ENCODE measurements around the gene TRHDE. TPM values are rescaled to one million over a fixed set of nuclear protein-coding genes. Genes with fewer than 3 reads are reported as not detected.

TRHDE gene
- total and polyA plus RNA-seq, 2 donors (not counting 3 experiments of a cell fraction or from before 2014, with no cell fraction given): not detected

DNA sequence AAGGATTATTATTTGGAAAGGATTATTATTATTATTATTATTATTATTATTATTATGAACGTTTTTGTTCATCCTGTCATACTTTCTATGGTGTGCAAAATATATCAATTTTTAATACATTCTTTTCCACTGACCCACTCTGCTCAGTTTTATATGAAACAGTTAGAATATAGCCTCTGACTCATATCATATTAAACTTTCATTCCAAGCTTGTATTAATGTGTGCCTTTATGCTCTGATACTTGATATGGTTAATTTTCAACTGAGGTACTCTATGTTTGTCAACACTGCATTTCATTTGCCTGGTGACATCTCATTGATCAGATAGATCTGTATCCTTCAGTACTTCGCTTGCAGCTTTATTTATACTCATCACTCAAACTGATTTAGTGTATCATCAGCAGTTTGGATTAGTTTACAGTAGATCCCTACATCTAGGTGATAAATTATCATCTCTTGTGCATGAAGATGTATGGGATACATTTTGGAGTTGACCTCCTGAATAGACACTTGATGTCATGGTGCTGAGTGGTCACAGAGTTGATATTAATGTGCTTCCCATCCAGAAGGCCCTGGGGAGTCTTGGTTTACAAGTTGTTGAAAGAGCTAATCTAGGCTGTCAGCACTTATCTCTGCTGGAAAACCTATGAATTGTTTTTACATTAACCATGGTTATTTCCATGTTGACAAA lies 271.8 kb downstream of the TRHDE start:
- Histone ChIP-seq H2AFZ (ENCODE audit: low read depth, low read length) (no peak overlapping the region), H3K27me3 (ENCODE audit: control insufficient read depth in 2 of 2, insufficient read depth in 2 of 2, low read length in 2 of 2) (no peaks in the 10 kb centered on the region), H3K9me3 (replicated peaks; ENCODE audit: control insufficient read depth, insufficient read depth, low read length) (peaks cover 2% of the 10 kb centered on the region), H3K36me3 (ENCODE audit: control insufficient read depth in 2 of 2, extremely low read depth in 1 of 2, insufficient read depth in 2 of 2, low read length in 2 of 2) (no peaks in the 10 kb centered on the region), H3K4me3 (replicated peaks in 1 of 3; ENCODE audit: insufficient read depth in 1 of 3, low read depth in 1 of 3, low read length in 3 of 3) (no peak overlapping the region), H3K4me1 (ENCODE audit: control insufficient read depth, extremely low read depth, insufficient read depth, low read length) (no peaks in the 10 kb centered on the region), H3K9ac (replicated peaks; ENCODE audit: extremely low read depth, insufficient read depth, low read length) (no peak overlapping the region), H3K4me2 (ENCODE audit: insufficient read depth, low read length) (no peak overlapping the region), H3K27ac (ENCODE audit: insufficient read depth, low read depth, low read length) (no peak overlapping the region), H3K79me2 (ENCODE audit: control insufficient read depth, insufficient read depth, low read length) (no peaks in the 10 kb centered on the region), H4K20me1 (replicated peaks; ENCODE audit: control insufficient read depth, extremely low read depth, insufficient read depth, low read length) (no peaks in the 10 kb centered on the region), H3K9me1 (replicated peaks; ENCODE audit: control insufficient read depth, extremely low read depth, insufficient read depth, low read length) (no peaks in the 10 kb centered on the region)
- ChIA-PET POLR2A (no interaction called here), CTCF (no interaction called here)
- FAIRE-seq: no peak
- intact Hi-C loops (cut with micrococcal nuclease) (no loop called here), dilution Hi-C loops (cut with MboI; ENCODE audit: extremely low pct_ligation_motif_present, low sequenced_read_pairs) (no loop called here)
- no peak for DNase-seq (ENCODE audit: low read depth, low spot score)
- BruUV-seq (replicated peaks): no TSS peak
- TF ChIP-seq FOS (IDR thresholded peaks at IDR 0.05; ENCODE audit: borderline replicate concordance, insufficient read depth, low read length): no peak
- TF ChIP-seq POLR2A (IDR thresholded peaks at IDR 0.05; ENCODE audit: low read depth, low read length): no peak
- no peak for TF ChIP-seq POLR2AphosphoS5 (IDR thresholded peaks at IDR 0.05; ENCODE audit: insufficient read depth, low read depth, low read length)
- no peak for TF ChIP-seq MYC (IDR thresholded peaks at IDR 0.05; ENCODE audit: low read depth, low read length)
- TF ChIP-seq JUN (IDR thresholded peaks at IDR 0.05; ENCODE audit: borderline replicate concordance, insufficient read depth, insufficient read length, low read depth): no peak
- no peak for TF ChIP-seq EZH2 (IDR thresholded peaks at IDR 0.05; ENCODE audit: borderline replicate concordance, low read depth, low read length, severe bottlenecking)
- TF ChIP-seq, protein P1, sequence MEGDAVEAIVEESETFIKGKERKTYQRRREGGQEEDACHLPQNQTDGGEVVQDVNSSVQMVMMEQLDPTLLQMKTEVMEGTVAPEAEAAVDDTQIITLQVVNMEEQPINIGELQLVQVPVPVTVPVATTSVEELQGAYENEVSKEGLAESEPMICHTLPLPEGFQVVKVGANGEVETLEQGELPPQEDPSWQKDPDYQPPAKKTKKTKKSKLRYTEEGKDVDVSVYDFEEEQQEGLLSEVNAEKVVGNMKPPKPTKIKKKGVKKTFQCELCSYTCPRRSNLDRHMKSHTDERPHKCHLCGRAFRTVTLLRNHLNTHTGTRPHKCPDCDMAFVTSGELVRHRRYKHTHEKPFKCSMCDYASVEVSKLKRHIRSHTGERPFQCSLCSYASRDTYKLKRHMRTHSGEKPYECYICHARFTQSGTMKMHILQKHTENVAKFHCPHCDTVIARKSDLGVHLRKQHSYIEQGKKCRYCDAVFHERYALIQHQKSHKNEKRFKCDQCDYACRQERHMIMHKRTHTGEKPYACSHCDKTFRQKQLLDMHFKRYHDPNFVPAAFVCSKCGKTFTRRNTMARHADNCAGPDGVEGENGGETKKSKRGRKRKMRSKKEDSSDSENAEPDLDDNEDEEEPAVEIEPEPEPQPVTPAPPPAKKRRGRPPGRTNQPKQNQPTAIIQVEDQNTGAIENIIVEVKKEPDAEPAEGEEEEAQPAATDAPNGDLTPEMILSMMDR (IDR thresholded peaks at IDR 0.05; ENCODE audit: extremely low read depth in 1 of 2, insufficient read depth in 1 of 2, low read depth in 1 of 2, low read length in 2 of 2): no peak
- TF ChIP-seq, protein P2, sequence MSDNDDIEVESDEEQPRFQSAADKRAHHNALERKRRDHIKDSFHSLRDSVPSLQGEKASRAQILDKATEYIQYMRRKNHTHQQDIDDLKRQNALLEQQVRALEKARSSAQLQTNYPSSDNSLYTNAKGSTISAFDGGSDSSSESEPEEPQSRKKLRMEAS (IDR thresholded peaks at IDR 0.05; ENCODE audit: insufficient read depth, insufficient read length): no peak
- no peak for TF ChIP-seq GATA2 (IDR thresholded peaks at IDR 0.05; ENCODE audit: insufficient read depth, insufficient read length, low read depth, low read length)
